Hepatocyte (in vitro differentiated cells): ENCODE measurements around the gene ZNF76. TPM values are rescaled to one million over a fixed set of nuclear protein-coding genes. Genes with fewer than 3 reads are reported as not detected.
A peak's percentile ranks its signal among the peaks of the same experiment; 100 is the strongest.

Source experiments
- DNase-seq: peaks from one replicate; pipeline ENCODE4 v3.0.0-alpha.2; 2016; ENCODE audit warnings: low spot score
- H2AFZ ChIP-seq: fragments of 200-600 bp; sonication (generic); 2 replicates; pipeline ENCODE4 v1.6.0; 2016; ENCODE audit warnings: antibody characterized with exemption, mild to moderate bottlenecking
- H3K27ac ChIP-seq: fragments of 200-600 bp; sonication (generic); 2 replicates; pipeline ENCODE4 v1.5.1; 2016; ENCODE audit warnings: mild to moderate bottlenecking
- H3K27me3 ChIP-seq: fragments of 200-600 bp; sonication (generic); 2 replicates; pipeline ENCODE4 v1.6.1; 2016
- H3K36me3 ChIP-seq: fragments of 200-600 bp; sonication (generic); replicated peaks from 2 replicates; pipeline ENCODE4 v1.5.1; 2016; ENCODE audit warnings: low read depth; ENCODE audit not compliant: insufficient read depth
- H3K4me1 ChIP-seq: fragments of 200-600 bp; sonication (generic); 2 replicates; pipeline ENCODE4 v1.5.1; 2016; ENCODE audit warnings: mild to moderate bottlenecking, moderate library complexity; ENCODE audit not compliant: insufficient read depth
- H3K4me2 ChIP-seq: fragments of 200-600 bp; sonication (generic); 2 replicates; pipeline ENCODE4 v1.6.0; 2016
- H3K4me3 ChIP-seq: fragments of 200-600 bp; sonication (generic); 2 replicates; pipeline ENCODE4 v1.5.1; 2016; ENCODE audit warnings: mild to moderate bottlenecking
- H3K79me2 ChIP-seq: fragments of 200-600 bp; sonication (generic); 2 replicates; pipeline ENCODE4 v1.6.0; 2017; ENCODE audit warnings: mild to moderate bottlenecking
- H3K9me2 ChIP-seq: fragments of 200-600 bp; sonication (generic); replicated peaks from 2 replicates; pipeline ENCODE4 v1.6.0; 2017; ENCODE audit warnings: mild to moderate bottlenecking; ENCODE audit not compliant: insufficient read depth
- H3K9me3 ChIP-seq: fragments of 200-600 bp; sonication (generic); 2 replicates; pipeline ENCODE4 v1.5.1; 2016; ENCODE audit warnings: low read depth, mild to moderate bottlenecking
- H4K20me1 ChIP-seq: fragments of 200-600 bp; sonication (generic); 2 replicates; pipeline ENCODE4 v1.6.0; 2016; ENCODE audit warnings: mild to moderate bottlenecking; ENCODE audit not compliant: insufficient read depth, poor library complexity, severe bottlenecking
- CTCF ChIP-seq: fragments of 200-600 bp; sonication (generic); IDR thresholded peaks from 2 replicates; pipeline ENCODE4 v1.5.1; 2016; ENCODE audit warnings: antibody characterized with exemption, mild to moderate bottlenecking; ENCODE audit not compliant: poor library complexity
- EZH2 ChIP-seq: fragments of 200-600 bp; sonication (generic); IDR thresholded peaks from 2 replicates; pipeline ENCODE4 v1.6.1; 2016; ENCODE audit warnings: antibody characterized with exemption, mild to moderate bottlenecking, borderline replicate concordance
- EZH2phosphoT487 ChIP-seq: fragments of 200-600 bp; sonication (generic); IDR thresholded peaks from one replicate; pipeline ENCODE4 v1.6.1; 2018; ENCODE audit warnings: antibody characterized with exemption, mild to moderate bottlenecking, low read depth, moderate library complexity; ENCODE audit not compliant: unreplicated experiment, severe bottlenecking
- WGBS: methylation state at CpG from one replicate; pipeline ENCODE4 v1.1.6; 2016; ENCODE audit warnings: low lambda C conversion rate; ENCODE audit errors: missing lambda C conversion rate; 5-methylcytosine and 5-hydroxymethylcytosine counted together
- polyA plus RNA-seq: library from polyadenylated mRNA; unstranded; fragments of >200 nt; fragmentation: Nextera tagmentation; extraction: Ambion mirVana; gene quantifications from 2 replicates; pipeline ENCODE4 v1.2.1, GENCODE V29; 2016
- total RNA-seq: library from RNA; depleted of rRNA; stranded (reverse); fragments of >200 nt; gene quantifications from 2 replicates; pipeline ENCODE4 v1.2.3, GENCODE V29; 2014

Gene ZNF76
- total and polyA plus RNA-seq, 2 experiments from 2014 or later: 17.0 to 28.0 TPM

GRCh38 chr6:35258858-35259193 is 709 bp upstream of the ZNF76 start:
- Histone ChIP-seq H3K79me2 (peaks cover 43% of the 10 kb centered on the region), H2AFZ (peak overlapping the region; percentile 68), H3K4me3 (peak overlapping the region; percentile 52), H4K20me1 (no peaks in the 10 kb centered on the region), H3K9me3 (no peaks in the 10 kb centered on the region), H3K27ac (peak overlapping the region; percentile 86), H3K9me2 (no peaks in the 10 kb centered on the region), H3K27me3 (no peaks in the 10 kb centered on the region), H3K36me3 (no peaks in the 10 kb centered on the region), H3K4me1 (peaks cover 9% of the 10 kb centered on the region), H3K4me2 (peak overlapping the region; percentile 88)
- TF ChIP-seq EZH2phosphoT487 (no peak), CTCF (peak; percentile 18), EZH2 (no peak)
- whole genome bisulfite sequencing: under 1% methylated on average over 20 of the region's 20 CpGs
- peak; percentile 69 for DNase-seq

DNA sequence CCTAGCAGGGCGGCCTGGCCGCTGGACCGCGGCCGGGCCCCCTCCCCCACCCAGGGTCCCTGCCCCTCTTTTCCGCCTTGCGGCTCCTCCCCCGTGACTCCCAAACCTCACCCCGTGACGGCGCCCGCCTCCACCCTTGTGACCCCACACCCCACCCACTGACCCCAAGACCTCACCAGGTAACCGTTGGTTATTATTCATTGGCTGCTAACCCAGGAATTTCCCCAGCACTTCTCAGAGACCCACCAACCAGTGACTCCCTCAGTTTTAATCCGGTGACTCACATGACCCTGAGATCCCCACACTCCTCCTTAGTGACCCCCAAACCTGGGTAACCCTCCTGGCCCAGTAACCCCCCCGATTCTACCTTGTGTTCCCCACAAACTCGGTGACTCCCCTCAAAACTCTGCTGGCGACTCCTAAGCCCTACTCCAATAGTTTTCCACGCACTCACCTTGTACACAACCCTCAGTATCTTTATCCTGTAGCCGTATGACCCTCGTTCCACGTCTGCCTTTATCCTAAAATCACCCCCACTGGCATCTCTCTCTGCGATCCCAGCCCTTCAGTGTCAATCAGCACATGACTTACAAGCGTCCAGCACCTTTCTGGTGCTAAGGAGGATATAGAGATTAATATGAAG is 534 bp downstream of the ZNF76 start:
- H3K4me3 ChIP-seq: peak overlapping the region; percentile 70
- peak overlapping the region; percentile 85 for H3K4me2 ChIP-seq
- H3K27me3 ChIP-seq: no peaks in the 10 kb centered on the region
- H3K36me3 ChIP-seq: no peaks in the 10 kb centered on the region
- H3K4me1 ChIP-seq: peaks cover 16% of the 10 kb centered on the region
- no peaks in the 10 kb centered on the region for H3K9me2 ChIP-seq
- peaks cover 49% of the 10 kb centered on the region for H3K79me2 ChIP-seq
- TF ChIP-seq EZH2 (no peak), EZH2phosphoT487 (no peak), CTCF (no peak)
- H3K27ac ChIP-seq: peak overlapping the region; percentile 92
- H4K20me1 ChIP-seq: no peaks in the 10 kb centered on the region
- peak overlapping the region; percentile 52 for H2AFZ ChIP-seq
- H3K9me3 ChIP-seq: no peaks in the 10 kb centered on the region
- WGBS: 13% methylated on average over 11 of the region's 23 CpGs
- DNase-seq: peak; percentile 80

- Histone ChIP-seq H3K36me3 (no peaks in the 10 kb centered on the region), H3K27me3 (no peaks in the 10 kb centered on the region), H2AFZ (peak overlapping the region; percentile 52), H3K27ac (peak overlapping the region; percentile 92), H4K20me1 (no peaks in the 10 kb centered on the region), H3K9me2 (no peaks in the 10 kb centered on the region), H3K4me3 (no peak overlapping the region), H3K4me2 (peak overlapping the region; percentile 85), H3K9me3 (no peaks in the 10 kb centered on the region), H3K4me1 (peaks cover 16% of the 10 kb centered on the region), H3K79me2 (peaks cover 41% of the 10 kb centered on the region)
- WGBS: 96% methylated on average over 6 of the region's 6 CpGs
- TF ChIP-seq EZH2 (no peak), CTCF (no peak), EZH2phosphoT487 (no peak)
- no peak for DNase-seq
Observed at GRCh38 chr6:35260591-35261570, 1.3 kb downstream of the ZNF76 start.
